NCI-H187 treated with DMSO at 0.1 percent for 48 hours (cell line): ENCODE measurements around the gene PPP3R1.

Source experiments
- DNase-seq: peaks from one replicate; lab custom pipeline; 2025; lab: John Stamatoyannopoulos, UW

PPP3R1 gene

DNA sequence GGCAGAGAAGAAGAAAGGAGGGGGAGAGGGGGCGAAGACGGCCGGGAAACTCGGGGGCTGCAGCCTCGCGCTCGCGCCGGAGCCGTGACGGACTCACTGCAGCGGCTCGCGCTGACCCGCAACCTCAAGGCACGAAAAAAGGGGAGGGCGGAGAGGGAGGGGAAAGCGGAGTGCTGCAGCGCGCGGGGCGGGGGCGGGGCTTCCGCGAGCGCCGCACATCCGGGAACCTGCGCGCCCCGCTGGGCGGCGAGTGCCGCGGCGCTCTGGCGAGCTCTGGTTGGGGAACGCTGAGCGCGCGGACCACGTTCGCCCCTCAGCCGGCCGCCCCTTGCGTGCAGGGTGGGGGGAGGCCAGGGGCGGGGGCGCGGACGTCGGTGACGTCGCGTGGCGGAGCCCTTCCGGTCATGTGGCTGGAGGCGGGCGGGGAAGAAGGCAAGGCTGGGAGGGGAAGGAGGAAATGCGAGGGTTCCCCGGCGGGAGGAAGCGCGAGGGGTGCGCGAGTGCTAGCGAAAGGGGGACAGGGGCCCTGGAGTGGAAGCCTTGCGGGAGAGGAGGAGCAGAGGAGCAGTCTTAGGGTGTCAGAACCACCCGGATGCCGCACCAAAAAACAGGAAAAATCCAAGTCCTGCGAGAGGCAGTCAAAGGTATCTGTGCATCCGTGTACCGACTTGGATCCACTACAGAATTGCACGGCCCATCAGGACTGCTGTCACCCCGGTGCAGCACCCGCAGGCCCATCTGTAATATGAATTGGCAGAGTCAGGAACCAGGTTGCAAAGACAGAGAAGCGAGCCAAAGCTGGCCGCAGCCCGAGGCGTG lies at the start of gene PPP3R1:
TSS of gene PPP3R1 (minus strand) at position 133 of the 819 bp plus-strand sequence. CDS start 405 bp downstream, outside the sequence.
- peak; percentile 57 for DNase-seq

DNA sequence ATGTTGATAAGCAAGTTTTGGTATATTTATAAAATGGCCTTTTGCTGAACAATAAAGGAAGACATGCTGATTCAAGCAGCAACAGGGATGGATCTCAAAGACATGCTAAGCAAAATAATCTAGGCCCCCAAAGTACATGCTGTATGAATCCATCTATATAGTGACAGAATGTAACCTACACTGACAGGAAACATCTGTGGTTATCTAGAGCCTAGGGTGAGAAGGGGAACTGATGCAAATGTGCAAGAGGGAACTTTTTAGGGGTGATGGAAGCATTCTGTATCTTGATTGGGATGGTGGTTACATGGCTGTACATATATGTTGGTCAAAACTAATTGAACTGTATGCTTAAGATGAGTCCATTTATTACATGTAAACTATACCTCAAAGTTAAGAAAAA lies 43.2 kb upstream of the PPP3R1 start:
- no peak for DNase-seq

- DNase-seq = no peak
These were observed 42.6 kb upstream of the PPP3R1 start for GRCh38 chr2:68294913-68295312.

DNA sequence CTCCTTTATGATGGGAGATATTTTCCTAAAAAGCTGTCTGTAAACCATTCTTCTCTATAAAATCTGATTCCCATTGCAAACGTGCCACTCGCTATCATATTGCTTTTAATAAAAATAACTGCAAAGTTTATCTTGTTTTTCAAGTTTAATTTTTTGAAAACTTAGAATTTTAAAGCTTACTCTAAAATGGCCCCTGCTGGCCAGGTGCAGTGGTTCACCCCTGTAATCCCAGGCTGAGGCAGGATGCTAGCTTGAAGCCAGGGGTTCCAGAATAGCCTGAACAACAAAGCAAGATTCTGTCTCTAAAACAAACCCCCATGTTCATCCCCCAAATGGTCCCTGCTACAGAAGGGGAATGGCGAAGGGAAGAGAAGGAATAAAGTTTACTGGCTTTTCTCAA lies 41.9 kb upstream of the PPP3R1 start:
- DNase-seq = no peak

DNA sequence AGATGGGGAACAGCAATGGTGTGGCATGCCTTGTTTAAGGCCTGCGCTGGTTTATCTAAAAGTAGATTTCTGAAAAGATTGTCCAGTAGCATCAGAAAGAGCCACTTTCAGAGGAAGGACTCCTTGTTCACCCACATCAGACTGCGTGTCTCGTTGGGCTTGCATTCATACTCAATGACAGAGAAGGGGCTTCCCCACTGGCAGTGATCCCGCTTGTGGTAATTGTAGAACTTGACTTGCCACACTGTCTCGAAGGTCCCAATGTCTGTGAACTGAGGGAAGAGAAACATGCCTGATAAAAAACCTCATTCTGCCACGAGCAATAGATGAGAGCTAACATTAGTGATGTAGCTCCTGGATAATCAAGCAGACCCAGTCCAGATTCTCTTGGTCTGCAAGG lies 41.4 kb upstream of the PPP3R1 start:
- no peak for DNase-seq

DNA sequence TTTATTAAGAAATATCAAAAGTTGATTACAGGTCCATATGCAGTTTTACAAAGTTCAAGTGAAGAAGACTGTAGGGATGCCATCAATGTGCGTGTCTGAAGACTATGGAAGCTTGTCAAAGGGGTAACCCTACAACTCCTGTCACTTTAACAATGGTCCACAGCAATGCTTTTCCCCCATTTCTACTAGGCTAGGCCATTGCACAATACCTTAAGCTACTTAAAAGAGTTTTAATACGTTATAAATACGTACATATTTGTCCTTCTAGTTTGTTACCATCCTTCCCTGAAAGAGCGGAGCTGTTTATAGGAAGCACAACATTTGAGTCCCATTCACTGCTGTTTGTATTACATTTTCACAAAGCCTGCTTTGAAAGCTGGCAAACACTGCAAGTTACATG lies 40.7 kb upstream of the PPP3R1 start:
- no peak for DNase-seq

- DNase-seq = no peak
These were observed 39.9 kb upstream of the PPP3R1 start for GRCh38 chr2:68292108-68292710.

GRCh38 chr2:68291314-68291713 lies 39.0 kb upstream of the PPP3R1 start:
- DNase-seq = no peak

DNA sequence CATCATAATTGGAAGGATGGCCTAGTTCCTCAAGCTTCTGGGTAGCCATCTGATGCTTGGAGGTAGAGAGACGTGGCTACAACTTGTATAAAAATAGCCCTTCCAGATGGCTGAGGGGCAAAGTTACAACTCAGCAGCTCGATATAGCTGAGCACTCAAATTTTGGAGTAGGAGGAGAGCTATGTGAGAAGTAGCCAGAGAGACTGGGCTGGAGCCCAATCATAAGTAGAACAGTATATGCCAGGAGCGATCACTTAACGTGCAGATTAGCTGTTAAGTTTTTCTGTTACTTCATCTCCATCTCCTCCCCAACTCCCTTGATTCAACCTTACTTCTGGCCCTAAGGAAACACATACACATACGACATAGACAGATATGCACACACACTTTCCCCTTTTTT lies 38.6 kb upstream of the PPP3R1 start:
- DNase-seq = no peak

DNA sequence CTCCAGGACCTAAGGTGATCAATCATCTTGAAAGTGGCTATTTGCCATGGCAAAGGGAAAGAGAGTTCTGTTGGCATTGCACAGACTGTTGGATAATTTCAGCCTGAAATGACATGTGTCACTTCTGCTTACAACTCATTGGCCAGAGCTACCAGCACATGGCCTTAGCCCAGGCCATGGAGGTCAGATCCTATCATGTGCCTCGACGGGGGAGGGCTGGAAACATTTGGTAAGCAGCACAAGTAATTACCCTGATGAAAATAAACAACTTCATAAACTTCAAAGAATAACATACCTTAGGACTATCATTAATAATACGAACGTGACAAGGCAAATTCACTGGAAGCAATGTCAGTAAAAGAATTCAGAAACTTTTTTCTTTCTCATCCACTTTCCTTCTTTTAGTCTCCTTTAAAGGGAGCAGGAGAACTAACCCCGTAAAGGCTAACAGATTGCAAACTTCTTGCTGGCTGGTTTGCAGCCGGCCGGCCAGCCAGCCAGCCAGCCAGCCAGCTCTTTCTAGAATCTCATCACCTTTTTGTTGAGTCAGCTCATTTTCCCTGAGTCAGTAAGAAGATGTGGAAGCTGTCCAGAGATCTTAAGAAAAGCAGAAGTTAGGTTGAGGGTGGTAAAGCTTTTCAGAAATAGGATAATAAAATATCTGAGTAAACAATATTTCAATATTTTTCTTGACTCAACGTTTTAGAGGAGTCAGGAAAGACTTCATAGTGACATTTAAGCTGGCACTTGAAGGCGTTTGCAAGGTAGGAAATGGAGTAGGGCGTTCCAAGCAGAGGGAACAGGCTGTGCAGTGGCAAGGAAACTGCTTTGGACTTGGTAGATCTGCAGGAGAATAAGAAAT lies 35.5 kb upstream of the PPP3R1 start:
- no peak for DNase-seq

- DNase-seq = no peak
These were observed 32.6 kb upstream of the PPP3R1 start for GRCh38 chr2:68284896-68285295.

DNA sequence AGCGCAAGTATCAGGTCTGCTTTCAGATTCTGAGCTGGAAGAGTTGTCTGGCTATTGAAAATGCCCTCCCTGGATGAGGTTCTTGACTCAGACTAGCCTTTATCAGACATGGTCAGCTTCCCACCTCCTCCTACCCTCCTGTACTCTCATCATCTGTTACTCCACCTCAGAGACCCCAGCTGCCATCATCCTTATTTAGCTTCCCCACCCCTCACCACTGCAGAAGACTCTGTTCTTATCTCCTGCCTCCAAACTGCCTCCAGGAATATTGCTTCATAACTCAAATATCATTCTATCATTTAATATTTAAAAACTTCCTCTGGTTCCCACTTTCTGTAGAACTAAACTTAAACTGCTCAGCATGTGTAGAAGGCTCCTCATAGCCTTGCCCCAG lies 31.1 kb upstream of the PPP3R1 start:
- DNase-seq = no peak

GRCh38 chr2:68282811-68283418 lies 30.6 kb upstream of the PPP3R1 start:
- DNase-seq = no peak

DNA sequence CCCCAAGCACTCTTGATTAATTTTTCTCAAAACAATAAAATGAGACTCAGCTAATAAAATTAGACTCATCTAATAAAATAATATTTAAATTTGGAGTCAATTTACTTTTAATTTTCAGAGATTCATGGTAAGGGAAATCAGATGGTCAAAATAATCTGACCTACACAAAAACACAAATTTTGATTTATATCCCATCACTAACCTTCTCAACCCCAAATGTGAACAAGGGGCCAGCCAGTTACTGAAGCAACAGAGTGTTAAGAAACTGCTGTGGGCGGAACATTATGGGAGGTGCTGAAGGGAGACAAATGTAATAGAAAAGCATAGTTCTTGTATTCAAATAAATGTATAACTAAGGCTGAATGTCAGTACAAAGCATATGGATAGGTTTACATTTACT lies 28.5 kb upstream of the PPP3R1 start:
- DNase-seq = no peak

- DNase-seq = no peak
These were observed 28.0 kb upstream of the PPP3R1 start for GRCh38 chr2:68280348-68280747.

DNA sequence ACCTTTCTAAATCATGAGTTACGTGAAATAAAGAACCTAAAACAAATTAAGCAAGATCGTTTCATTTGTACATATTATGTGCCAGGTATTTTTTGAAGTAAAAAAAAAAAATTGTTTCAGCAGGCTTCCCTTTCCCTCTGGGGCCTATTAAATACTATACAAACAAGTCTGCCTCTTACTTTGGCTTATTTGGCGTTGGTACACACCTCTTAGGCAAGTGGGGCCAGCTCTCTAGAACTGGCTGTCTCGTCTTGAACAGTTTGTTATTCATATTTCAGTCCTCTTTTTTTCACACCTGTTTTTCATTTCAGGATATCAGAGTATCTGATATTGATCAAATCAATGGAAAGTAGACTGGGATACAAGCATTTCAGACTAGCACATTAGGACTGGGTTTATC lies 27.4 kb upstream of the PPP3R1 start:
- DNase-seq = no peak

GRCh38 chr2:68278169-68278568 lies 25.8 kb upstream of the PPP3R1 start:
- no peak for DNase-seq

GRCh38 chr2:68274022-68274421 lies 21.7 kb upstream of the PPP3R1 start:
- DNase-seq = no peak

DNA sequence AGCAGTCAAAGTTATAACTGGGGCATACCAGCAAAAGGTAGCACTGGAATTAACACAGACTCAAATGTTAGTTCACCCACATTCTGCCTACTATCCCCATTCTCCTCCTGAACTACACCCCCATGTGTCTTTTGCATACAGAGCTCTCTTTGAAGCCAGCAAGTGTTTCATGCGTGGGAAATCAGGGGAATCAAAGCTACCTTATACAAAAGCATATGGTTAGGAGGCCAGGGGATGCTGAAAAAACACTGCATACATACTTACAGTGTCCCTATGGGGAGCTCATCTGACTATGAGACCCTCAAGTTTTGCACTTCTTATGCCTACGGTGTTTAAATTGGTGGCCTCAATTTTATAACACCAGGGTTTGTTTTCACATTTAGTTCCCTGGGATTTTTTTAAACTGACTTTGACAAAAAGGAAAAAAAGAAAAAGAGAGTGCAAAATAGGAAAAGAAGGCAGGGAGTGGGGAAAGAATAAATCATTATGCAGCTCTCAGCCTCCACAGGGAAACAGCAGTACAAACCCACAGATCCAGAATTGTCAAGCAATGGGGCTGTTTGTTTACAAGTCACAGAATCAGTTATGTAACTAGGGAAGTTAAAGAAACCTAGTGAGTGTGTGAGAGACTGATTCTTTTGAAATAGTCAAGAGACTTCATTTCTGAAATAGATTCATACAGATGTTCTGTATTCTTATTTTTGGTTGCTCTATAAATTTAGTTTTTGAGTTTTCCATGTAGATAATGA lies 20.1 kb upstream of the PPP3R1 start:
- no peak for DNase-seq

DNA sequence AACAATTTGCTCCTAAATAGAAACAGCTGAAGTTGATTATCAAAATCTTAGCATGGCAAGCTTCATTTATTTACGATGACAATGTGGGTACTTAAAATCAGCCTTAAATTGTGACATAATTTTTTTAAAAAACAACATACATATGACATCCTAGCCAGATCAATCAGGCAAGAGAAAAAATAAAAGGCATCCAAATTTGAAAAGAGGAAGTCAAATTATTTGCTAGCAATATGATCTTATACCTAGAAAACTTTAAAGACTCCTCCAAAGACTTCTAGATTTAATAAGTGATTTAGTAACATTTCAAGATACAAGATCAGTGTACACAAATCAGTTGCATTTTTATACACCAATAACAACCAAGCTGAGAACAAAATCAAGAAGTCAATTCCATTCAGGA lies 14.3 kb upstream of the PPP3R1 start:
- DNase-seq = no peak

DNA sequence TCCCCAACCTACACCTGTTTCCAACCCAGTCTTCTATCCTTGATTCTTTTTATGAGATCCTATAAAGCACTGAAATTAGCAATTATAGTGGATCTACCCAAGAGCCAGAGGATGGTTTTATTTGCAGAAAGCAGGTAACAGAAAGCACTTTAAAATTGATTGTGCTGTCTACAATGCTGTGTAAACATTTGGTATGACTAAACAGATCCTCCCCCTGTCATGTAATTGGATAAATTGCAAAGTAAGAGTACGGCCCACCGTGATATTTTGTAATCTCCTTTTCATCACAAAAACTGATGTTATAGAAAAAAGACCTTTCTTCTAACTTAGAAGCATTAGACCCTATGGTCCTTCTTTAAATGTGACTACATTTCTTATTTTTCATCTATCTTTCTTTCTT lies 11.3 kb upstream of the PPP3R1 start:
- DNase-seq = no peak

- no peak for DNase-seq
These were observed 6.5 kb upstream of the PPP3R1 start for GRCh38 chr2:68258851-68259250.
